Left ventricle myocardium inferior (tissue), 1 donor: ENCODE results near the gene SPP1. TPM values are rescaled to one million over a fixed set of nuclear protein-coding genes. Genes with fewer than 3 reads are reported as not detected.
"Not testable (repeated sequence)": the region's sequence is repeated elsewhere in the genome, so short reads cannot be mapped to it uniquely, and the experiment has no call there.

Experiments
- DNase-seq: peaks from one replicate; pipeline ENCODE4 v3.0.0-alpha.2; 2020
- H3K27ac ChIP-seq: fragments of 200-600 bp; replicated peaks from 2 replicates; pipeline ENCODE4 v1.8.0; 2021
- H3K27me3 ChIP-seq: fragments of 200-600 bp; 2 replicates; pipeline ENCODE4 v1.8.0; 2021; ENCODE audit warnings: low read depth
- H3K36me3 ChIP-seq: fragments of 200-600 bp; 2 replicates; pipeline ENCODE4 v1.8.0; 2021
- H3K4me1 ChIP-seq: fragments of 200-600 bp; 2 replicates; pipeline ENCODE4 v1.8.0; 2021
- H3K4me3 ChIP-seq: fragments of 200-600 bp; 2 replicates; pipeline ENCODE4 v1.8.0; 2021; ENCODE audit warnings: mild to moderate bottlenecking, moderate library complexity
- H3K9me3 ChIP-seq: fragments of 200-600 bp; replicated peaks from 2 replicates; pipeline ENCODE4 v1.8.0; 2021
- intact Hi-C: fragments of 100-400 bp; cut with micrococcal nuclease; formaldehyde crosslinking; loops from one replicate; pipeline ENCODE4 v1.11.0; 2022
- total RNA-seq: library from RNA; stranded (reverse); fragmentation: NEBNext Ultra II Directional; extraction: Animal tissue kit (Norgen Biotek cat#: 25700); gene quantifications from one replicate; pipeline ENCODE4 v1.2.1, GENCODE V29; 2021
- TF ChIP-seq, protein P1 (sequence below): fragments of 200-600 bp; IDR thresholded peaks from 2 replicates; pipeline ENCODE4 v1.8.0; 2021; ENCODE audit warnings: antibody characterized with exemption, mild to moderate bottlenecking, borderline replicate concordance
- donor health status: DM: no; HTN: yes; CAD: no; lungs with severe emphysema.

Gene SPP1
- total RNA-seq, 1 donor from 2014 or later = 3.7 TPM

DNA sequence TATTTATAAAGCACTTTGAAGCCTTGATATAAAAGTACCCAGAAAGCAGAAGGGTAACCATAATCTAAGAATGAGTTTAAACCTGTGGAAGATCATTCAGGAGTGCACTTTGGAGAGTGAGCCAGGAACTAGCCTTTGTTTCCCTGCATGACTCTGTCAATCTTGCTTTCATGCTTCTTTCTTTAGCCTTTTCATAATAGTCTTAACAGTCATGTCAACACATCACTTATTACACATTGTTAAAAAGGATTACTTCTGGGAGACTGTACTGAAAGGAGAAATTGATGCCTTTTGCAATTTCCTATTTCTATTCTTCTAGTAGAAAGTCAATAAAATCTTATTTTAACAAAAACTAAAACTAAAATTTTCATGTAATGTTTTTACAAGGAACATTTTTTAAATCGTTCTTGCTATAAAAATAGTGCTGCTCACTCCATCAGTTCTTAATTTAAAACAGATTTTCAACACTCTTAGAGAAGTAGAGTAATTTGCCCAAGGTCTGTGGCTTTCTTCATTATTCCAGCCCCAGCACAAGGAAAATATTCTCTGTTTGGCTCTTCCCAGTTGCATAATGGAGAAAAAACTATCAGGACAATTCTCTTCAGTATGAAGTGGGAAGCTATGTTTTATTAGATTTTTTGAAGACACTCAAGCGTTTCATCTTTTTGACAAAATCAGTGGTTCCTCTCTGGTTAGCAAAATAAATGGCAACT is 35.4 kb upstream of the SPP1 start:
- H3K36me3 ChIP-seq = no peaks in the 10 kb centered on the region
- intact Hi-C loops = no loop called here
- DNase-seq = no peak
- no peaks in the 10 kb centered on the region for H3K4me1 ChIP-seq
- H3K4me3 ChIP-seq = no peak overlapping the region
- no peaks in the 10 kb centered on the region for H3K9me3 ChIP-seq
- TF ChIP-seq, protein P1, sequence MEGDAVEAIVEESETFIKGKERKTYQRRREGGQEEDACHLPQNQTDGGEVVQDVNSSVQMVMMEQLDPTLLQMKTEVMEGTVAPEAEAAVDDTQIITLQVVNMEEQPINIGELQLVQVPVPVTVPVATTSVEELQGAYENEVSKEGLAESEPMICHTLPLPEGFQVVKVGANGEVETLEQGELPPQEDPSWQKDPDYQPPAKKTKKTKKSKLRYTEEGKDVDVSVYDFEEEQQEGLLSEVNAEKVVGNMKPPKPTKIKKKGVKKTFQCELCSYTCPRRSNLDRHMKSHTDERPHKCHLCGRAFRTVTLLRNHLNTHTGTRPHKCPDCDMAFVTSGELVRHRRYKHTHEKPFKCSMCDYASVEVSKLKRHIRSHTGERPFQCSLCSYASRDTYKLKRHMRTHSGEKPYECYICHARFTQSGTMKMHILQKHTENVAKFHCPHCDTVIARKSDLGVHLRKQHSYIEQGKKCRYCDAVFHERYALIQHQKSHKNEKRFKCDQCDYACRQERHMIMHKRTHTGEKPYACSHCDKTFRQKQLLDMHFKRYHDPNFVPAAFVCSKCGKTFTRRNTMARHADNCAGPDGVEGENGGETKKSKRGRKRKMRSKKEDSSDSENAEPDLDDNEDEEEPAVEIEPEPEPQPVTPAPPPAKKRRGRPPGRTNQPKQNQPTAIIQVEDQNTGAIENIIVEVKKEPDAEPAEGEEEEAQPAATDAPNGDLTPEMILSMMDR = no peak
- no peak overlapping the region for H3K27ac ChIP-seq
- no peaks in the 10 kb centered on the region for H3K27me3 ChIP-seq

- H3K27me3 ChIP-seq, H3K4me1 ChIP-seq, intact Hi-C loops, H3K36me3 ChIP-seq, DNase-seq, H3K4me3 ChIP-seq, H3K9me3 ChIP-seq, H3K27ac ChIP-seq: not testable (repeated sequence)
These were observed 34.7 kb upstream of the SPP1 start for GRCh38 chr4:87940809-87941208.

DNA sequence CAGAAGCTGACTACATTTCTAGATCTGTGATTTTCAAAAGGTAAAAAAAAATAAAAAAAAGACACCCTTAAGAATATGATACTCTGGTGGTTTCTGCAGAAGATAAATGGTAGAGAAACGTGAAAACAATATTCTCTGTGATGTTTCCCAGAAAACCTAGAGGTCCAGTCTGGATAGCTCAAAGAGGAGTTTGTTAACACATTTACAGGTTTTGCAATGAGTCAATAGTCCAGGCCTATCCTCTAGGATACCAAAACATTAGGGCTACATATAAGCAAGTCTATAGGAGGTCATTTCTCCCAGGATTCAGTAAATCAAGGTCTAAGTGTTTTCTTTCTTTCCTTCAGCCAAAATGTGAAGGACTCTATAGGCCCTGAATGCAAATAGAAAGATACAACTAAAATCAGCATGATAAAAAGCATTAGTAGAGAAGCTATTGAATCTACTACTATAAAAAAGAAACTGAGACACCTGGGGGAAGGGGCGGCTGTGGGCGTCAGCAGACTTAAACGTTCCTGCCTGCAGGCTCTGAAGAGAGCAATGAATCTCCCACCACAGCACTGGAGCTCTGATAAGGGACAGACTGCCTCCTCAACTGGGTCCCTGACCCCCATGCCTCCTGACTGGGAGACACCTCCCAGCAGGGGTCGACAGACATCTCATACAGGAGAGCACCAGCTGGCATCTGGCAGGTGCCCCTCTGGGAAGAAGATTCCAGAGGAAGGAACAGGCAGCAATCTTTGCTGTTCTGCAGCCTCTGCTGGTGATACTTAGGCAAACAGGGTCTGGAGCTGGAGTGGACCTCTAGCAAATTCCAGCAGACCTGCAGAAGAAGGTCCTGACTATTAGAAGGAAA is 33.7 kb upstream of the SPP1 start:
- no peak for DNase-seq
- Histone ChIP-seq H3K36me3 (no peaks in the 10 kb centered on the region), H3K4me3 (no peak overlapping the region), H3K4me1 (no peaks in the 10 kb centered on the region), H3K9me3 (no peaks in the 10 kb centered on the region), H3K27ac (no peak overlapping the region), H3K27me3 (no peaks in the 10 kb centered on the region)
- intact Hi-C loops = no loop called here
- TF ChIP-seq, protein P1 = no peak

DNA sequence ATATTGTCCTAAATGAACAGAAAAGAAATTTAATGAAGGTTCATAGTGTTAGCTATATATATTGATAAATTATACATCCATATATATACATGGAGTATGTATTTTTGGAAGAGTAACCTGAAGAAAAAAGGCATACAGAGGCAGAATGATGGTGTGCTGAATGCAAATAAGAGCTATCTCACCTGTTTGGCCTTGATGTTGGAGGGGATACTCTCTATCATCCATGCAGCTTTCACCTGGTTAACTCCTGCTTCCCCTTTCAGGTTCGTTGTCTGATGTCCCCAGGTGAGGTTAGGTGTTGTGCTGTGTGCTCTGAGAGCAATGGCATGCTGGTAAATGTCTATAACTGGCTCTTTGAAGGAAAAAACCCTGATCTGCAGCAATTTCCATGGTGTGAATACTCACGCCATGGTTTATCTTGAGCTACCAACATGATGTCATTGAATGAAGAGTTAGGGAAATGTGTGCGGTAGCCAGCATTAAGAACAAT is 31.8 kb upstream of the SPP1 start:
- H3K27ac ChIP-seq = no peak overlapping the region
- TF ChIP-seq, protein P1 = no peak
- no peaks in the 10 kb centered on the region for H3K9me3 ChIP-seq
- H3K27me3 ChIP-seq = no peaks in the 10 kb centered on the region
- intact Hi-C loops = no loop called here
- no peaks in the 10 kb centered on the region for H3K4me1 ChIP-seq
- no peak overlapping the region for H3K4me3 ChIP-seq
- DNase-seq = no peak
- no peaks in the 10 kb centered on the region for H3K36me3 ChIP-seq

- TF ChIP-seq, protein P1 = no peak
- Histone ChIP-seq H3K9me3 (no peaks in the 10 kb centered on the region), H3K36me3 (no peaks in the 10 kb centered on the region), H3K27ac (no peak overlapping the region), H3K4me1 (peaks cover 3% of the 10 kb centered on the region), H3K27me3 (no peaks in the 10 kb centered on the region), H3K4me3 (no peak overlapping the region)
- DNase-seq = no peak
- intact Hi-C loops = no loop called here
These were observed 30.5 kb upstream of the SPP1 start for GRCh38 chr4:87944967-87945366.

DNA sequence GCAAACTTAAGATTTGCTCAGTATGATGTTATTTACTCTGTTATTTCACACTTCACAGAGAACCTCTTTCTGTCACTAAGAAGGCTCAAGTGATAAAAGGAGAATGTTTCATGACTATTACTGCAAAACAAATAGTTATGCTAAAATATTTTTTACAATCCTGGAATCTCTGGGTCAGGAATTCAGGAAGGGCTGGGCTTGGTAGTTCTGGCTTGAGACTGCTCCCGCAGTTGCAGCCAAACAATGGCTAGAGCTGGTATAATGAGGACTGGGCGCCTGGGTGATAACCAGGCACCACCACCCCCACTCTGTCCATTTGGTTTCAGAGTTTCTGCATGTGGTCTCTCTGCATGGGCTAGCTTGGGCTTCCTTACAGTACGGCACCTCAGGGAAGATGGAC is 28.7 kb upstream of the SPP1 start:
- TF ChIP-seq, protein P1 = no peak
- intact Hi-C loops = no loop called here
- no peak for DNase-seq
- Histone ChIP-seq H3K36me3 (no peaks in the 10 kb centered on the region), H3K9me3 (no peaks in the 10 kb centered on the region), H3K4me3 (no peak overlapping the region), H3K27ac (no peak overlapping the region), H3K4me1 (peaks cover 11% of the 10 kb centered on the region), H3K27me3 (no peaks in the 10 kb centered on the region)
